ENCODE measurements around the gene RBM20. TPM values are rescaled to one million over a fixed set of nuclear protein-coding genes. Genes with fewer than 3 reads are reported as not detected.
"Not testable (repeated sequence)": the region's sequence is repeated elsewhere in the genome, so short reads cannot be mapped to it uniquely, and the experiment has no call there.

Gene RBM20
- total RNA-seq, 2 experiments from 2014 or later = 0.03 TPM; not detected in 1

DNA sequence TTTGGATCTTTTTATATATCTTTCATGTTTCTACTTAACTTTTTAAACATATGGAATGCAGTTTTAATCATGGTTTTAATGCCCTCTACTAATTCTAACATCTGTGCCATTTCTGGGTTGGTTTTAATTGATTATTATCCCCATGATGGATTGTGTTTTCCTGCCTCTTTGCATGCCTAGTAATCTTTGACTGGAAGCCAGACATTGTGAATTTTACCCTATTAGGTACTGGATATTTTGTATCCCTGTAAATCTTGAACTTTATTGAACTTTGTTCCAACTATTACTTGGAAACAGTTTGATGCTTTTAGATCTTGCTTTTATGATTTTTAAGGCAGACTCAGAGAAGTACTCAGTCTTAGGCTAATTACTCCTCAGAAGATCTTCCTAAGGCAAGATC lies 16.0 kb upstream of the RBM20 start:
- DNase-seq = no peak
- no peak overlapping the region for H3K27ac Mint-ChIP-seq

DNA sequence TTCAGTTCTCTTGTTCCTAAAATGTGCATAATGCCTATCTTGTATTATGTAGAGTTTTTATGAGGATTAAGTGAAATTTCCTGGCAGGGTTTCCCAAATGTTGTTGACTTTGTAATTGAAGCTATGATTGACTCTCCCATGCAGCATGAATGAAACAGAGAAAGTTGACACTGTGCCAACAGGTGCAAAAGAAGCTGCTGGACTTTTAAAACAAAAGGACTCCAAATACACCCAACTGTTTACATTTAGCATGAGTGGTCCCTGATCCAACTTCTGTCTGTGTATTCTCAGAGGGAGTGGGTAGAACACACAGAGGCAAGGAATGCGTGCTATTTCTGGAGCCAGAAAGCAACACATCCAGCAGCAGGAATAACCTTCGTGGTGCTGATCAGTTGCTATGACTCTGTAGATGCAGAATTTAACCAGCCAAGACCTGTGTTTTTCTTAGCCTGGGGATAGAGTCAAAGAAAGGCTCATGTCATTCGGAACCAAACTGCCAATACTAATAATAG lies 14.4 kb upstream of the RBM20 start:
- DNase-seq = no peak
- H3K27ac Mint-ChIP-seq = no peak overlapping the region
- no peaks in the 10 kb centered on the region for H3K9me3 Mint-ChIP-seq (ENCODE audit: insufficient read depth)
- no peak for ATAC-seq
- no peak overlapping the region for H3K4me3 Mint-ChIP-seq
- H3K4me1 Mint-ChIP-seq (ENCODE audit: low read depth) = no peaks in the 10 kb centered on the region
- peaks cover 14% of the 10 kb centered on the region for H3K27me3 Mint-ChIP-seq (ENCODE audit: low read depth)
- POLR2A ChIA-PET = no interaction called here
- no peaks in the 10 kb centered on the region for H3K36me3 Mint-ChIP-seq (ENCODE audit: low read depth)
- CTCF ChIA-PET = interaction anchor here (1.5 to 1.6 kb wide), 2 partner anchors 10 to 42 kb away, joined by 4 to 5 read pairs; no protein-coding TSS in a partner anchor

More for the DNA sequence above, 16.0 kb upstream of the RBM20 start:
- Mint-ChIP-seq H3K27me3 (ENCODE audit: low read depth) (peaks cover 17% of the 10 kb centered on the region), H3K4me3 (no peak overlapping the region), H3K4me1 (ENCODE audit: low read depth) (no peaks in the 10 kb centered on the region), H3K9me3 (ENCODE audit: insufficient read depth) (no peaks in the 10 kb centered on the region), H3K36me3 (ENCODE audit: low read depth) (no peaks in the 10 kb centered on the region)
- ATAC-seq = no peak
- POLR2A ChIA-PET = no interaction called here
- CTCF ChIA-PET = no interaction called here

DNA sequence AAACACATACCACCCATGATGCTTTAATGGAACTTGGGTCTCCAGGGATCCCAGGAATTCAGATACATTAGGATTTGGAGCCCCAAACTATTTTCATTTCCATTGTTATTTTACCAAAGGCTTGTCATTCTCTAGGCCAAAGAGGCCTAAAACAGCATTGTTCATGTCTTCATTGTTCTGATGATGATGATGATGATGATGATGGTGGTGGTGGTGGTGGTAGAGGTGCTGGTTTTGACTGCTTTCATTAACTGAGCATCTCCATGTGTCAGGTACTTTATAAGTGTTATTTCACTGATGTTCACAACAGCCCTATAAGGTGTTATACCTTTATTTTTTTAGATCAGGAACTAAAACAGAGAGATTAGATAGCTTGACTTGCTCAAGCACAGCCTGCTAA lies 12.2 kb upstream of the RBM20 start:
- ChIA-PET POLR2A (no interaction called here), CTCF (interaction anchor here (0.7 kb wide), 1 partner anchor 21 kb away, joined by 3 read pairs; no protein-coding TSS in a partner anchor)
- Mint-ChIP-seq H3K27ac (no peak overlapping the region), H3K9me3 (ENCODE audit: insufficient read depth) (no peaks in the 10 kb centered on the region), H3K36me3 (ENCODE audit: low read depth) (no peaks in the 10 kb centered on the region), H3K27me3 (ENCODE audit: low read depth) (peaks cover 10% of the 10 kb centered on the region), H3K4me1 (ENCODE audit: low read depth) (no peaks in the 10 kb centered on the region), H3K4me3 (no peak overlapping the region)
- ATAC-seq (no peak), DNase-seq (no peak)

DNA sequence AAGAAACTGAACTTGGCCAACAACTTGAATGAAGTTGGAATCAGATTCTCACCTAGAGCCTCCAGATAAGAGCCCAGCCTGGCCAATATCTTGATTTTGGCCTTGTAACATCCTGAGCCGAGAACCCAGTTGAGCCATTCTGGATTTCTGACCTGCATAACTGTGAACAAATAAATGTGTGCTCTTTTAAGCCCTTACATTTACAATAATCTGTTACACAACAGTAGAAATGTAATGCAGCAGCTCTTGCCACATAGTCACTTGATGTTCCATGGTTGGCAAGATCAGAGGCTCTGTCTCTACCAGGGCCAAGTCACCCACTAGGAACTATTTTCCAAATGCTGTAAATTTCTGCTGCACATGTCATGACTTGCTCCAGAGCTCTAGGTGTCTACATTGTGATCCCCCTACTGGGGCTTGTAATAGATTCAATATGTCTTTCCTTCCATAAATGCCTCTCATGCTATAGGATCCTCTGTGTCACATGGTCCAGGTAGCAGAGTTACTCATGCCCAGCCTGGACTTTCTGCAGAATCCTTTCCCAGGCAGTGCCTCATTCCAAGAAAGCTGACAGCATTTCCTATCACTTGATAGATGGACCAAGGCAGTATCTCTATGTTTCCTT lies 11.4 kb upstream of the RBM20 start:
- DNase-seq = no peak
- CTCF ChIA-PET = interaction anchor here (0.7 kb wide), 1 partner anchor 22 kb away, joined by 3 read pairs; no protein-coding TSS in a partner anchor

DNA sequence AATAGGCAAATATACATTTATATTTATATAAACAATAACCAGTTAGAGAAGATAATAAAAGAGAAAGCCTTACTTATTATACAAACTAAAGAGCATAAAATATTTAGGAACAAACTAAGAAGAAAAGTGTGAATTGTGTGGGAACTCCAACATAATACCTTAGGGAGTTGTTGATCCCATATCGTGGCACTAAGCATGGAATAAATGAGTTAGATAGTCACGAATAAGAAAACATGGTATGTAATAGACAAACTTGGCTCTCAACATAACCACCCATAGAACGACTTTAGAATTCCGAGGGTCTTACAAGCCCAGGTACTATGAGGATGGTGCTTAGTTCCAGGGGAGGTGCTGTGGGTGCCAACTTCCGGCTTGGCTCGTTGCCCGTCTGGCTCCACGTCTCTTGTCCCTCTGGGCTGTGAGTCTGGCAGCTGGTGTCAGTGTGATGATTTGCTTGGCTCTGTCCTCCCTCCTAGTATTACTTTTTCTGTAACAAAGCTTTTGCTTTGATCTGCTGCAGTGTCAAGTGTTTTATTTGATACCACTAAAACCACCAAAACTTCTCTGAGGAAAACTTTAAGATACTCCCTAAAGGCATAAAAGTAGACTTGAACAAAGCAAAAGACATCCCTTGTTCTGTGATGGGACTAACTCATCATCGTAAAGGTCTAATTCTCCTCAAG lies 9.5 kb upstream of the RBM20 start:
- Mint-ChIP-seq H3K4me1 (ENCODE audit: low read depth) (no peaks in the 10 kb centered on the region), H3K4me3 (no peak overlapping the region), H3K36me3 (ENCODE audit: low read depth) (no peaks in the 10 kb centered on the region), H3K27me3 (ENCODE audit: low read depth) (peaks cover 7% of the 10 kb centered on the region), H3K27ac (no peak overlapping the region), H3K9me3 (ENCODE audit: insufficient read depth) (no peaks in the 10 kb centered on the region)
- POLR2A ChIA-PET = no interaction called here
- no peak for DNase-seq
- CTCF ChIA-PET = interaction anchor here (1.2 kb wide), 1 partner anchor 46 kb away, joined by 3 read pairs; no protein-coding TSS in a partner anchor
- no peak for ATAC-seq

More for the DNA sequence above, 11.4 kb upstream of the RBM20 start:
- H3K27me3 Mint-ChIP-seq (ENCODE audit: low read depth) = peaks cover 10% of the 10 kb centered on the region
- POLR2A ChIA-PET = no interaction called here
- no peak for ATAC-seq
- H3K36me3 Mint-ChIP-seq (ENCODE audit: low read depth) = no peaks in the 10 kb centered on the region
- no peak overlapping the region for H3K27ac Mint-ChIP-seq
- H3K4me1 Mint-ChIP-seq (ENCODE audit: low read depth) = no peaks in the 10 kb centered on the region
- no peak overlapping the region for H3K4me3 Mint-ChIP-seq
- no peaks in the 10 kb centered on the region for H3K9me3 Mint-ChIP-seq (ENCODE audit: insufficient read depth)

DNA sequence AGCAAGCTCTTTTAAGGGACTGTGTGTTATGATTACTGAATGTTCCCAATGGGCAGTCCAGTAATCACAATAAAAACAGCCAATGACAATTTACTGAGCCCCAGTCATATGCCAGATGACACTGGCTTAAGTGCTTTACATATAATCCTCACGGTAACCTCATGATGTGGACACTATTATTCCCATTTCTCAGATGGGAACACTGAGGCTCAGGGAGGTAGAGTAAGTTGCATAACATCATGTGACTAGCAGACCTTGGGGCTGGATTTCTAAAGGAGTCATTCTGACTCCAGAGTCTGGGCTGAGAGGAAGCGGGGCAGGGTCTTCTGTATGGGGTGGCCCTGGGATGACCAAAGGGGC lies 7.6 kb upstream of the RBM20 start:
- ChIA-PET CTCF (no interaction called here), POLR2A (no interaction called here)
- DNase-seq (no peak), ATAC-seq (no peak)
- Mint-ChIP-seq H3K27ac (no peak overlapping the region), H3K27me3 (ENCODE audit: low read depth) (peaks cover 18% of the 10 kb centered on the region), H3K36me3 (ENCODE audit: low read depth) (no peaks in the 10 kb centered on the region), H3K9me3 (ENCODE audit: insufficient read depth) (no peaks in the 10 kb centered on the region), H3K4me3 (no peak overlapping the region), H3K4me1 (ENCODE audit: low read depth) (peaks cover 9% of the 10 kb centered on the region)

DNA sequence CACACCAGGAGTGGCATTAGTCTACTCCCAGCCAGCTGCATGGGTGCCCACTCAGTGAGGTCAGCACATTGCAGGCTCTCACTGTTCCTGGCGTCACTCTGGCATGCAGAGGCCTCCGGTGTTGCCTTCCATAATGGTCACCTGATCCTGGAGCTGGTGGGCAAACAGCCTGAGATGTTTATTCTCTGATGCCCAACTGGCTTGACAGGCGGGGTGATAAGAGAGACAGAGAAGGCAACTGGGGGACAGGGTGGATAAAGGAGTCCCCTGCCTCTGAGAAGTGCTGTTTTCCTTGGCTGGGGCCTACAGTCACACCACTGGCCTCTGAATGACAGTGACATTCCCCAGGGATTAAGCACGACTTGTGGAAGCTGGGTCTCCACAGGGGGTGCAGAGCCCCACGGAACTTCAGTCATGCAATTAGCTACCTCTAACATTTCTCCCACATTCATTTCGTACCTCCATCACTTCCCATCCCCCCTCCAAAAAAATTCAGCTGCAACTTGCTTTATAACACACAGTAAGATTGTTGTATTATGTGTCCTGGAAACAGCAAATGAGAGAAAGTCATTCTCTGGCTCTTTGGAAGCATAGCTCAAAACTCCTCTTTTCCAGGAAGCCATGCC lies 7.1 kb upstream of the RBM20 start:
- DNase-seq (no peak), ATAC-seq (no peak)
- no peaks in the 10 kb centered on the region for H3K36me3 Mint-ChIP-seq (ENCODE audit: low read depth)
- H3K27me3 Mint-ChIP-seq (ENCODE audit: low read depth) = peaks cover 20% of the 10 kb centered on the region
- H3K27ac Mint-ChIP-seq = no peak overlapping the region
- H3K9me3 Mint-ChIP-seq (ENCODE audit: insufficient read depth) = no peaks in the 10 kb centered on the region
- POLR2A ChIA-PET = no interaction called here
- H3K4me3 Mint-ChIP-seq = no peak overlapping the region
- peaks cover 12% of the 10 kb centered on the region for H3K4me1 Mint-ChIP-seq (ENCODE audit: low read depth)
- CTCF ChIA-PET = interaction anchor here (0.7 to 1.5 kb wide), 3 partner anchors 25 to 28 kb away, joined by 3 read pairs; no protein-coding TSS in a partner anchor

DNA sequence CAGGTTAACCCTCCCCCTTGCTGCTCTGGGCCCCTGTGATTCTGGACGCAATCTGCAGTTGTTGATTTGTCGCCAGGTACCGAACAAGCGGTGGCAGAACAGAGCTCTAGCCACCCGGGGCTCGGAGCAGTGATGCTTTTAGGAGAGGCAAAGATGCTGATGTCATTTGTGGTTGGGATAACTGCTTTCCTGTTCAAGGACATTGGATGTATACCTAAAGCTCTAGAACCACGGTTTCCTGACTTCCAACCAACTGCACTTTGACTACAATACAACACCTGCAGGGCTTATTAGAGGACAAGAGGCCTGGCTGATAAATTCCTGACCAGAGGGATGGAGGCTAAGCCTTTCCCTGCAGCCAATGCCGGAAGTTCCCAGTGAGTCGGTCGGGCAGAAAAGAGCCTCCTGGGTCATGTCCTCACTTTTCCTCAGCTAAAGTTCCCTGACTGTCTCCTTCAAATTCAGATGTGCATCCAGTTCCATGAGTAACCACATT lies 6.5 kb upstream of the RBM20 start:
- ATAC-seq (no peak), DNase-seq (no peak)
- H3K27ac Mint-ChIP-seq = no peak overlapping the region
- peaks cover 26% of the 10 kb centered on the region for H3K27me3 Mint-ChIP-seq (ENCODE audit: low read depth)
- H3K4me3 Mint-ChIP-seq = no peak overlapping the region
- H3K36me3 Mint-ChIP-seq (ENCODE audit: low read depth) = no peaks in the 10 kb centered on the region
- H3K4me1 Mint-ChIP-seq (ENCODE audit: low read depth) = peaks cover 18% of the 10 kb centered on the region
- ChIA-PET CTCF (interaction anchor here (0.7 to 1.5 kb wide), 5 partner anchors 26 to 104 kb away, joined by 3 to 5 read pairs (median 3); no protein-coding TSS in a partner anchor), POLR2A (no interaction called here)
- no peaks in the 10 kb centered on the region for H3K9me3 Mint-ChIP-seq (ENCODE audit: insufficient read depth)

DNA sequence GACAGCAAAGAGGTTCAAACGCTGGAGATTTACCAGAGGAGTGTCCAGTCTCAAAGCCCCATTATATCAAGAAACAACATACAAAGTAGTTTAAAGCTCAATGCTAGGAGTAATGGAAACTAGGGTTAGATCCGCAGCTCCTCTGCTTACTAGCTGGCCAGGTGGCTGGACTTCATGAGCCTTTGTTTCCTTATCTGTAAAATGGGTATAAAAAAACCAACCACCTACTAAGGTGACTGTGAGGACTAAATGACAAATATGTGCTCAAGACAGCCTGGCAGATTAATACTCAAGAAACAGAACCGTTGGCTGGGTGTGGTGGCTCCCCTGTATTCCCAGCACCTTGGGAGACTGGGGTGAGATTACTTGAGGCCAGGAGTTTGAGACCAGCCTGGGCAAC lies 5.8 kb upstream of the RBM20 start:
- no peak for DNase-seq
- Mint-ChIP-seq H3K9me3 (ENCODE audit: insufficient read depth) (no peaks in the 10 kb centered on the region), H3K27ac (no peak overlapping the region), H3K4me1 (ENCODE audit: low read depth) (peaks cover 25% of the 10 kb centered on the region), H3K27me3 (ENCODE audit: low read depth) (peaks cover 31% of the 10 kb centered on the region), H3K4me3 (no peak overlapping the region), H3K36me3 (ENCODE audit: low read depth) (no peaks in the 10 kb centered on the region)
- ATAC-seq = no peak
- ChIA-PET POLR2A (no interaction called here), CTCF (interaction anchor here (0.9 to 2.3 kb wide), 5 partner anchors 11 to 103 kb away, joined by 3 to 7 read pairs (median 3); no protein-coding TSS in a partner anchor)

DNA sequence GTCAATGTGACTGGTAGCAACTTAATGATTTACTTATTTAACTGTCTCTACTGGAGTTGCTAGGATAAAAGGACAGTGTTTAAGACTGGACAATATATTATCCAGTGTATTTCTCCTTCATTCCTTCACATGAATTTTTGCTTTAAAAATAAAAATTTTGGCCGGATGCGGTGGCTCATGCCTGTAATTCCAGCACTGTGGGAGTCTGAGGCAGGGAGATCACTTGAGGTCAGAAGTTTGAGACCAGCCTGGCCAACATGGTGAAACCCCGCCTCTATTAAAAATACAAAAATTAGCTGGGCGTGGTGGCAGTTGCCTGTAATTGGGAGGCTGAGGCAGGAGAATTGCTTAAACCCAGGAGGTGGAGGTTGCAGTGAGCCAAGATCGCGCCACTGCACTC lies 5.1 kb upstream of the RBM20 start:
- H3K27me3 Mint-ChIP-seq (ENCODE audit: low read depth) = peaks cover 34% of the 10 kb centered on the region
- ATAC-seq; H3K36me3 Mint-ChIP-seq (ENCODE audit: low read depth); DNase-seq; POLR2A ChIA-PET; H3K9me3 Mint-ChIP-seq (ENCODE audit: insufficient read depth); H3K4me3 Mint-ChIP-seq; H3K27ac Mint-ChIP-seq: not testable (repeated sequence)
- CTCF ChIA-PET = interaction anchor here (0.9 to 2.3 kb wide), 4 partner anchors 9 to 33 kb away, joined by 3 to 7 read pairs (median 4); no protein-coding TSS in a partner anchor
- peaks cover 29% of the 10 kb centered on the region for H3K4me1 Mint-ChIP-seq (ENCODE audit: low read depth)

DNA sequence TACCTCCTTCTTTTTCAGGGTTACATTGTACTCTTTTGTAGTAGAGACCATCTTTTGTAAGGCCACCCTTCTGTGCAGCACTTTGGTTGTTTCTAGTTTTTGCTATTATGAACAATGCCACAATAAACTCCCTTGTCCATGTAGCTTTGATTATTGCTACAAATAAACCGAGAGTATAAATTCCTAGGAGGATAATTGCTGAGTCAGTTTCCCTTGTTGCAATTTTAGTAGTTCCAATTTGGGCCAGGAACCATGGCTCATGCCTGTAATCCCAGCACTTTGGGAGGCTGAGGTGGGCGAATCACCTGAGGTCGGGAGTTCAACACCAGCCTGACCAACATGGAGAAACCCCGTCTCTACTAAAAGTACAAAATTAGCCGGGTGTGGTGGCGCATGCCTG lies 4.3 kb upstream of the RBM20 start:
- peaks cover 33% of the 10 kb centered on the region for H3K4me1 Mint-ChIP-seq (ENCODE audit: low read depth)
- CTCF ChIA-PET = interaction anchor here (1.2 to 4.1 kb wide), 6 partner anchors 9 to 33 kb away, joined by 3 to 23 read pairs (median 7); no protein-coding TSS in a partner anchor
- H3K36me3 Mint-ChIP-seq (ENCODE audit: low read depth); H3K4me3 Mint-ChIP-seq; DNase-seq; H3K27ac Mint-ChIP-seq; H3K9me3 Mint-ChIP-seq (ENCODE audit: insufficient read depth); ATAC-seq; POLR2A ChIA-PET: not testable (repeated sequence)
- H3K27me3 Mint-ChIP-seq (ENCODE audit: low read depth) = peaks cover 37% of the 10 kb centered on the region

Data from activated CD8-positive, alpha-beta T cell treated with anti-CD3 and anti-CD28 coated beads, Interleukin-2, amount 10 ng/mL, durations not matched to agents 7 days and 5 days (primary cell).